Lung (tissue), 12 donors: ENCODE results near the gene COX4I1. TPM values are rescaled to one million over a fixed set of nuclear protein-coding genes. Genes with fewer than 3 reads are reported as not detected.

ENCODE experiments used
- ATAC-seq: fragments of 200-7000 bp; cut with Tn5 transposase; one replicate; pipeline ENCODE4 v1.9.1; 2020; ENCODE audit warnings: moderate number of reproducible peaks; ENCODE audit not compliant: insufficient read depth, low FRiP score
- DNase-seq, 3 donors: peaks; one replicate each; pipeline ENCODE4 v3.0.0-alpha.2; 2013 to 2017
- H3K27ac ChIP-seq, 2 donors: one replicate each; pipeline ENCODE4 v1.5.1; 2013; ENCODE audit warnings: mild to moderate bottlenecking in 2 of 2, moderate library complexity in 2 of 2, control low read depth in 1 of 2, inconsistent platforms in 1 of 2, low read depth in 1 of 2, low read length in 1 of 2
- H3K27me3 ChIP-seq, 3 donors: one replicate each; pipeline ENCODE4 v1.5.1; 2013; ENCODE audit warnings: low read length in 2 of 3; ENCODE audit not compliant: control insufficient read depth in 3 of 3, insufficient read depth in 3 of 3
- H3K36me3 ChIP-seq, 4 donors: one replicate each; pipeline ENCODE4 v1.5.1; 2013; ENCODE audit warnings: low read length in 4 of 4, mild to moderate bottlenecking in 1 of 4, moderate library complexity in 1 of 4; ENCODE audit not compliant: control insufficient read depth in 4 of 4, insufficient read depth in 4 of 4
- H3K4me1 ChIP-seq, 5 donors: one replicate each; pipeline ENCODE4 v1.5.1; 2013; ENCODE audit warnings: low read length in 5 of 5, mild to moderate bottlenecking in 2 of 5, moderate library complexity in 1 of 5; ENCODE audit not compliant: control insufficient read depth in 5 of 5, insufficient read depth in 5 of 5
- H3K4me3 ChIP-seq: one replicate; pipeline ENCODE4 v1.5.1; 2013; ENCODE audit warnings: mild to moderate bottlenecking, control low read depth, moderate library complexity
- H3K9ac ChIP-seq, 2 donors: one replicate each; pipeline ENCODE4 v1.5.1; 2013; ENCODE audit warnings: low read length in 2 of 2, control low read depth in 1 of 2; ENCODE audit not compliant: insufficient read depth in 1 of 2
- H3K9me3 ChIP-seq, 4 donors: one replicate each; pipeline ENCODE4 v1.5.1; 2013; ENCODE audit warnings: low read length in 3 of 4, mild to moderate bottlenecking in 1 of 4, moderate library complexity in 1 of 4; ENCODE audit not compliant: control insufficient read depth in 4 of 4, insufficient read depth in 3 of 4
- WGBS, 2 donors: extraction: QIAGEN DNeasy Blood & Tissue Kit; methylation state at CpG; one replicate each; pipeline ENCODE4 v1.1.7; 2013; 5-methylcytosine and 5-hydroxymethylcytosine counted together
- polyA plus RNA-seq, 2 donors: library from polyadenylated mRNA; stranded (reverse); fragments of 200-250 nt; gene quantifications; one replicate each; pipeline ENCODE4 v1.2.1, GENCODE V29; 2013
- total RNA-seq, 2 donors: library from RNA; depleted of rRNA in 1 of 2; stranded (reverse); fragments of >200 nt in 1 of 2; gene quantifications; one replicate each; pipeline ENCODE4 v1.2.1, GENCODE V29; 2014 to 2021
- TF ChIP-seq, protein P1 (sequence below): IDR thresholded peaks from 2 replicates; pipeline ENCODE4 v1.5.1; 2012; ENCODE audit warnings: mild to moderate bottlenecking; ENCODE audit errors: control extremely low read depth, extremely low read depth
- donor health status: control.
- donor health status: control.
- donor health status: Bipolar disorder and iron deficiency.
- donor health status: healthy.
- donor health status: DM: yes; HTN: yes; CAD: no.

Gene COX4I1
- total and polyA plus RNA-seq, 4 donors = 243 to 1,291 (median 532) TPM

DNA sequence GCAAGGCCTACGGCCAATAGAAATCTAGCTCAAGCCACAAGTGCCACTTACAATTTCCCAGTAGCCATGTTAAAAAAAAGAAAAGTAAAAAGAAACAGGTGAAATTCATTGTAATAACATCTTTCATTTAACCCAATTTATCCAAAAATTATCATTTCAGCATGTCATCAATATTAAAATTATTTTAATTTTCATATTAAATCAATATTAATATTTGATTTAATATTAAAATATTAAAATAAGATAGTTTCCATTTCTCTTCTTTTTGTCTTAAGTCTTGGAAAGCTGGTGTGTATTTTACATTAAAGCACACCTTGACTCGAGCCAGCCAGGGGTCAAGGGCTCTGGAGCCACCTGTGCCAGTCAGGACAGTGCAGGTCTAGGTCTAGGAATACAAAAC lies 35.9 kb upstream of the COX4I1 start:
- H3K9me3 ChIP-seq = no peaks in the 10 kb centered on the region
- DNase-seq (no peak), ATAC-seq (no peak)
- H3K27me3 ChIP-seq = peaks cover 0 to 13% (median 0%) of the 10 kb centered on the region in 3 donors
- H3K9ac ChIP-seq = no peak overlapping the region
- WGBS, 2 donors = 80 to 93% methylated on average over 2 of the region's 2 CpGs
- no peak overlapping the region for H3K27ac ChIP-seq
- no peak overlapping the region for H3K4me3 ChIP-seq
- no peaks in the 10 kb centered on the region for H3K36me3 ChIP-seq
- TF ChIP-seq, protein P1, sequence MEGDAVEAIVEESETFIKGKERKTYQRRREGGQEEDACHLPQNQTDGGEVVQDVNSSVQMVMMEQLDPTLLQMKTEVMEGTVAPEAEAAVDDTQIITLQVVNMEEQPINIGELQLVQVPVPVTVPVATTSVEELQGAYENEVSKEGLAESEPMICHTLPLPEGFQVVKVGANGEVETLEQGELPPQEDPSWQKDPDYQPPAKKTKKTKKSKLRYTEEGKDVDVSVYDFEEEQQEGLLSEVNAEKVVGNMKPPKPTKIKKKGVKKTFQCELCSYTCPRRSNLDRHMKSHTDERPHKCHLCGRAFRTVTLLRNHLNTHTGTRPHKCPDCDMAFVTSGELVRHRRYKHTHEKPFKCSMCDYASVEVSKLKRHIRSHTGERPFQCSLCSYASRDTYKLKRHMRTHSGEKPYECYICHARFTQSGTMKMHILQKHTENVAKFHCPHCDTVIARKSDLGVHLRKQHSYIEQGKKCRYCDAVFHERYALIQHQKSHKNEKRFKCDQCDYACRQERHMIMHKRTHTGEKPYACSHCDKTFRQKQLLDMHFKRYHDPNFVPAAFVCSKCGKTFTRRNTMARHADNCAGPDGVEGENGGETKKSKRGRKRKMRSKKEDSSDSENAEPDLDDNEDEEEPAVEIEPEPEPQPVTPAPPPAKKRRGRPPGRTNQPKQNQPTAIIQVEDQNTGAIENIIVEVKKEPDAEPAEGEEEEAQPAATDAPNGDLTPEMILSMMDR = no peak
- no peaks in the 10 kb centered on the region for H3K4me1 ChIP-seq

- Histone ChIP-seq H3K9me3 (no peaks in the 10 kb centered on the region), H3K36me3 (no peaks in the 10 kb centered on the region), H3K27ac (no peak overlapping the region), H3K9ac (no peak overlapping the region), H3K27me3 (peaks cover 0 to 4% (median 0%) of the 10 kb centered on the region in 3 donors), H3K4me3 (no peak overlapping the region), H3K4me1 (no peaks in the 10 kb centered on the region)
- TF ChIP-seq, protein P1 = no peak
- DNase-seq = no peak
- 67 to 74% methylated on average over 8 of the region's 8 CpGs for WGBS, 2 donors
- no peak for ATAC-seq
These were observed 34.3 kb upstream of the COX4I1 start for GRCh38 chr16:85765211-85765610.

- no peak for ATAC-seq
- Histone ChIP-seq H3K9me3 (no peaks in the 10 kb centered on the region), H3K4me3 (no peak overlapping the region), H3K9ac (no peak overlapping the region), H3K27ac (no peak overlapping the region), H3K4me1 (no peaks in the 10 kb centered on the region), H3K36me3 (no peaks in the 10 kb centered on the region), H3K27me3 (no peaks in the 10 kb centered on the region)
- TF ChIP-seq, protein P1 = no peak
- 65 to 82% methylated on average over 8 of the region's 8 CpGs for WGBS, 2 donors
- DNase-seq = no peak
These were observed 33.7 kb upstream of the COX4I1 start for GRCh38 chr16:85765767-85766166.

- no peaks in the 10 kb centered on the region for H3K4me1 ChIP-seq
- peak; percentile 59 for ATAC-seq
- H3K27me3 ChIP-seq = no peaks in the 10 kb centered on the region
- no peak for DNase-seq
- no peaks in the 10 kb centered on the region for H3K36me3 ChIP-seq
- no peak overlapping the region for H3K9ac ChIP-seq
- TF ChIP-seq, protein P1 = no peak
- H3K9me3 ChIP-seq = no peaks in the 10 kb centered on the region
- H3K27ac ChIP-seq = no peak overlapping the region
- H3K4me3 ChIP-seq = no peak overlapping the region
- 63 to 73% methylated on average over 8 of the region's 8 CpGs for WGBS, 2 donors
These were observed 32.0 kb upstream of the COX4I1 start for GRCh38 chr16:85767531-85767930.
